Neural cell (in vitro differentiated cells): ENCODE measurements around the gene ZRANB3. TPM values are rescaled to one million over a fixed set of nuclear protein-coding genes. Genes with fewer than 3 reads are reported as not detected.

ENCODE experiments used
- H2AFZ ChIP-seq: fragments of 200-600, 300-800 bp; sonication (generic), shearing (Covaris generic); 2 replicates; pipeline ENCODE4 v1.6.0; 2014; ENCODE audit warnings: low read depth, mild to moderate bottlenecking, antibody characterized with exemption, low read length, moderate library complexity
- H3F3A ChIP-seq: fragments of 200-600 bp; shearing (Covaris generic); 2 replicates; pipeline ENCODE4 v1.6.1; 2016; ENCODE audit warnings: mild to moderate bottlenecking, moderate library complexity, mixed read lengths, antibody characterized with exemption, low read length; ENCODE audit not compliant: insufficient read depth, poor library complexity, severe bottlenecking
- H3K27ac ChIP-seq: fragments of 200-600, 300-800 bp; sonication (generic), shearing (Covaris generic); 2 replicates; pipeline ENCODE4 v1.5.1; 2014; ENCODE audit warnings: mild to moderate bottlenecking, low read length, moderate library complexity
- H3K27me3 ChIP-seq: fragments of 300-800, 200-600 bp; sonication (generic), shearing (Covaris generic); 2 replicates; pipeline ENCODE4 v1.6.0; 2014; ENCODE audit warnings: mild to moderate bottlenecking, low read depth, low read length, moderate library complexity; ENCODE audit not compliant: insufficient read depth
- H3K36me3 ChIP-seq: fragments of 300-800, 200-600 bp; sonication (generic), shearing (Covaris generic); 2 replicates; pipeline ENCODE4 v1.5.1; 2014; ENCODE audit warnings: mild to moderate bottlenecking, antibody characterized with exemption, low read length, moderate library complexity; ENCODE audit not compliant: insufficient read depth
- H3K4me2 ChIP-seq: fragments of 300-800, 200-600 bp; sonication (generic), shearing (Covaris generic); 2 replicates; pipeline ENCODE4 v1.6.0; 2014; ENCODE audit warnings: mild to moderate bottlenecking, low read length
- H3K4me3 ChIP-seq: fragments of 300-800, 200-600 bp; sonication (generic), shearing (Covaris generic); 2 replicates; pipeline ENCODE4 v1.5.1; 2014; ENCODE audit warnings: mild to moderate bottlenecking, low read length, moderate library complexity
- H3K79me2 ChIP-seq: fragments of 200-600 bp; shearing (Covaris generic); replicated peaks from 2 replicates; pipeline ENCODE4 v1.6.0; 2014; ENCODE audit warnings: mild to moderate bottlenecking, low read length, moderate library complexity; ENCODE audit not compliant: insufficient read depth
- H3K9ac ChIP-seq: fragments of 300-800, 200-600 bp; sonication (generic), shearing (Covaris generic); 2 replicates; pipeline ENCODE4 v1.6.1; 2016; ENCODE audit warnings: mild to moderate bottlenecking, low read length, mixed read lengths
- H3K9me2 ChIP-seq: fragments of 200-600 bp; shearing (Covaris generic); 2 replicates; pipeline ENCODE4 v1.6.1; 2016; ENCODE audit warnings: mild to moderate bottlenecking, low read length, mixed read lengths; ENCODE audit not compliant: insufficient read depth
- H3K9me3 ChIP-seq: fragments of 200-600, 300-800 bp; sonication (generic), shearing (Covaris generic); 2 replicates; pipeline ENCODE4 v1.6.1; 2016; ENCODE audit warnings: mild to moderate bottlenecking, mixed run types, low read length, moderate library complexity, mixed read lengths
- H4K20me1 ChIP-seq: fragments of 200-600 bp; shearing (Covaris generic); 2 replicates; pipeline ENCODE4 v1.6.1; 2016; ENCODE audit warnings: mild to moderate bottlenecking, mixed run types; ENCODE audit not compliant: insufficient read depth
- CTCF ChIP-seq: fragments of 450-650 bp; IDR thresholded peaks from 2 replicates; pipeline ENCODE4 v1.5.1; 2014; ENCODE audit warnings: antibody characterized with exemption, mild to moderate bottlenecking, moderate library complexity; ENCODE audit not compliant: poor library complexity, severe bottlenecking
- EP300 ChIP-seq: fragments of 450-650 bp; conservative IDR thresholded peaks from 2 replicates; pipeline ENCODE4 v1.6.1; 2014; ENCODE audit warnings: antibody characterized with exemption, mild to moderate bottlenecking, moderate library complexity; ENCODE audit not compliant: poor library complexity, severe bottlenecking
- EZH2 ChIP-seq: fragments of 200-600, 300-800 bp; shearing (Covaris generic), sonication (generic); IDR thresholded peaks from 2 replicates; pipeline ENCODE4 v1.6.1; 2014; ENCODE audit warnings: antibody characterized with exemption, low read length, borderline replicate concordance, mild to moderate bottlenecking; ENCODE audit not compliant: insufficient read depth, poor library complexity, severe bottlenecking
- MXI1 ChIP-seq: fragments of 450-650 bp; conservative IDR thresholded peaks from 2 replicates; pipeline ENCODE4 v1.6.1; 2014; ENCODE audit warnings: antibody characterized with exemption, mild to moderate bottlenecking; ENCODE audit not compliant: poor library complexity, severe bottlenecking
- POLR2AphosphoS5 ChIP-seq: IDR thresholded peaks from 2 replicates; pipeline ENCODE4 v1.6.1; 2012
- RAD21 ChIP-seq: fragments of 450-650 bp; conservative IDR thresholded peaks from 2 replicates; pipeline ENCODE4 v1.6.1; 2014; ENCODE audit warnings: antibody characterized with exemption, mild to moderate bottlenecking, moderate library complexity
- REST ChIP-seq: IDR thresholded peaks from 2 replicates; pipeline ENCODE4 v1.6.1; 2012; ENCODE audit warnings: borderline replicate concordance
- SMC3 ChIP-seq: fragments of 450-650 bp; conservative IDR thresholded peaks from 2 replicates; pipeline ENCODE4 v1.6.1; 2014; ENCODE audit warnings: antibody characterized with exemption, mild to moderate bottlenecking, moderate library complexity; ENCODE audit not compliant: poor library complexity
- TAF1 ChIP-seq: IDR thresholded peaks from 2 replicates; pipeline ENCODE4 v1.6.1; 2012; ENCODE audit warnings: low read depth
- polyA plus RNA-seq: library from polyadenylated mRNA; depleted of rRNA; stranded (reverse); fragments of >200 nt; gene quantifications from 2 replicates; pipeline ENCODE4 v1.2.3, GENCODE V29; 2014

ZRANB3 gene
- polyA plus RNA-seq, 1 donor from 2014 or later, result 3.5 TPM

DNA sequence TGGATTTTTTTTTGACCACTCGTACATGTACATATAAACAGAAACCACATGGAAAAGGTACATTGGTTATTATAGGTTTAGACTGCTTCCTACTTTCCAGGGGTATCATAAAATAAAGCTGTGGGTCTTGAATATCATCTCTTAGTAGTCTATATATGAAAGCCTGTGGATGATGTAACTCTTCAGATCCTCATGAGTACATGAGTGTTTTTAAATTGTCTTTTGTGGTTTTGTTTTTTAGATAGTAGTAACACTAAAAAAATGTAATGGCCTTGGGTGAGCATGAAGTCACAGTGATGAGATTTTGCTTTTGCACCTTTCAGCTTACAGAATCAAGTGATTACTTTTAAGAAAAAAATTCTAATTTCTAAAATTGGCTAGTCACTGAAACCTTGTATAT is 398.7 kb downstream of the ZRANB3 start:
- Histone ChIP-seq H3K27me3 (no peaks in the 10 kb centered on the region), H3K9me3 (no peaks in the 10 kb centered on the region), H3K9ac (no peak overlapping the region), H3F3A (no peaks in the 10 kb centered on the region), H3K4me2 (no peak overlapping the region), H3K27ac (no peak overlapping the region), H2AFZ (no peak overlapping the region), H3K36me3 (peaks cover 5% of the 10 kb centered on the region), H3K9me2 (no peaks in the 10 kb centered on the region), H4K20me1 (no peaks in the 10 kb centered on the region), H3K4me3 (no peak overlapping the region), H3K79me2 (no peaks in the 10 kb centered on the region)
- TF ChIP-seq EZH2 (no peak), POLR2AphosphoS5 (no peak), EP300 (no peak), CTCF (no peak), MXI1 (no peak), REST (no peak), TAF1 (no peak), RAD21 (no peak), SMC3 (no peak)

- no peaks in the 10 kb centered on the region for H3K9me3 ChIP-seq
- no peak overlapping the region for H3K9ac ChIP-seq
- H3K27me3 ChIP-seq, result no peaks in the 10 kb centered on the region
- H2AFZ ChIP-seq, result no peak overlapping the region
- peaks cover 5% of the 10 kb centered on the region for H3K36me3 ChIP-seq
- H3K79me2 ChIP-seq, result no peaks in the 10 kb centered on the region
- H3K4me2 ChIP-seq, result no peak overlapping the region
- no peak overlapping the region for H3K27ac ChIP-seq
- no peaks in the 10 kb centered on the region for H4K20me1 ChIP-seq
- H3K9me2 ChIP-seq, result no peaks in the 10 kb centered on the region
- no peak for TF ChIP-seq TAF1
- TF ChIP-seq EP300, result no peak
- TF ChIP-seq SMC3, result no peak
- TF ChIP-seq CTCF, result no peak
- TF ChIP-seq REST, result no peak
- TF ChIP-seq EZH2, result no peak
- TF ChIP-seq RAD21, result no peak
- TF ChIP-seq POLR2AphosphoS5, result no peak
- TF ChIP-seq MXI1, result no peak
- no peaks in the 10 kb centered on the region for H3F3A ChIP-seq
- H3K4me3 ChIP-seq, result no peak overlapping the region
Measured at GRCh38 chr2:135130751-135131150, 400.3 kb downstream of the ZRANB3 start.
